ENCODE results near the gene ZNF837.

Gene ZNF837

GRCh38 chr19:58392945-58393724, 12.3 kb upstream of the ZNF837 start:
- no peaks in the 10 kb centered on the region for H3K9me3 ChIP-seq (ENCODE audit: control insufficient read depth, insufficient read depth, low read length)
- no peak overlapping the region for H3K4me3 ChIP-seq (ENCODE audit: low read length)
- H3F3A ChIP-seq (ENCODE audit: control insufficient read depth, insufficient read depth), result peaks cover 36% of the 10 kb centered on the region
- peaks cover 15% of the 10 kb centered on the region for H3K4me1 ChIP-seq (ENCODE audit: control insufficient read depth, low read length)
- no peak overlapping the region for H3K4me2 ChIP-seq (ENCODE audit: low read length)
- no peaks in the 10 kb centered on the region for H3K27me3 ChIP-seq (ENCODE audit: control insufficient read depth, low read length)
- no peaks in the 10 kb centered on the region for H3K9me2 ChIP-seq (replicated peaks; ENCODE audit: control insufficient read depth, low read length)
- H3K36me3 ChIP-seq (ENCODE audit: control insufficient read depth, low read length), result peaks cover 71% of the 10 kb centered on the region
- no peak overlapping the region for H3K27ac ChIP-seq (ENCODE audit: low read depth, low read length)
- peaks cover 8% of the 10 kb centered on the region; the same call in 1 of the 2 replicates for H4K20me1 ChIP-seq (ENCODE audit: control insufficient read depth, insufficient read depth, low read depth, low read length)
- H3K79me2 ChIP-seq (ENCODE audit: control insufficient read depth, low read length), result peaks cover 38% of the 10 kb centered on the region
- TF ChIP-seq, protein P1, sequence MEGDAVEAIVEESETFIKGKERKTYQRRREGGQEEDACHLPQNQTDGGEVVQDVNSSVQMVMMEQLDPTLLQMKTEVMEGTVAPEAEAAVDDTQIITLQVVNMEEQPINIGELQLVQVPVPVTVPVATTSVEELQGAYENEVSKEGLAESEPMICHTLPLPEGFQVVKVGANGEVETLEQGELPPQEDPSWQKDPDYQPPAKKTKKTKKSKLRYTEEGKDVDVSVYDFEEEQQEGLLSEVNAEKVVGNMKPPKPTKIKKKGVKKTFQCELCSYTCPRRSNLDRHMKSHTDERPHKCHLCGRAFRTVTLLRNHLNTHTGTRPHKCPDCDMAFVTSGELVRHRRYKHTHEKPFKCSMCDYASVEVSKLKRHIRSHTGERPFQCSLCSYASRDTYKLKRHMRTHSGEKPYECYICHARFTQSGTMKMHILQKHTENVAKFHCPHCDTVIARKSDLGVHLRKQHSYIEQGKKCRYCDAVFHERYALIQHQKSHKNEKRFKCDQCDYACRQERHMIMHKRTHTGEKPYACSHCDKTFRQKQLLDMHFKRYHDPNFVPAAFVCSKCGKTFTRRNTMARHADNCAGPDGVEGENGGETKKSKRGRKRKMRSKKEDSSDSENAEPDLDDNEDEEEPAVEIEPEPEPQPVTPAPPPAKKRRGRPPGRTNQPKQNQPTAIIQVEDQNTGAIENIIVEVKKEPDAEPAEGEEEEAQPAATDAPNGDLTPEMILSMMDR (IDR thresholded peaks at IDR 0.05; ENCODE audit: low read depth, low read length, poor library complexity, severe bottlenecking), result no peak
- no peak for TF ChIP-seq EZH2phosphoT487 (IDR thresholded peaks at IDR 0.05; ENCODE audit: borderline replicate concordance, low read length)

DNA sequence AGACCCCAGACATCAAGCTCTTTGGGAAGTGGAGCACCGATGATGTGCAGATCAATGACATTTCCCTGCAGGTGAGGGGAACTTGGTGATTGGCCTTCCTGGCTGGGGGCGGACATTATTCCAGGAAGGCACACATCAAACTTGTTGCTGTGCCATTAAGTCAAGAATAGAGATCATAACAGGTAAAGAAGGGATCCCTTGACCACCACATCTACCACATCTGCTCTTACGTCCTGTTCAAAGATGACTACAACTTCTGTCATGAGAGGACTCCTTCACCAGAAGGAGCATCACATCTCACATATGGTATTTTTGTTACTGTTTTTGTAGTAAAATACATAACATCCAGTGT, 7.3 kb upstream of the ZNF837 start:
- H3K4me2 ChIP-seq (ENCODE audit: low read length), result peak overlapping the region; percentile 73
- TF ChIP-seq, protein P1 (IDR thresholded peaks at IDR 0.05; ENCODE audit: low read depth, low read length, poor library complexity, severe bottlenecking), result no peak
- TF ChIP-seq EZH2phosphoT487 (IDR thresholded peaks at IDR 0.05; ENCODE audit: borderline replicate concordance, low read length), result no peak
- H3K36me3 ChIP-seq (ENCODE audit: control insufficient read depth, low read length), result peaks cover 56% of the 10 kb centered on the region
- no peaks in the 10 kb centered on the region for H3K9me3 ChIP-seq (ENCODE audit: control insufficient read depth, insufficient read depth, low read length)
- peaks cover 33% of the 10 kb centered on the region for H3K4me1 ChIP-seq (ENCODE audit: control insufficient read depth, low read length)
- H3K4me3 ChIP-seq (ENCODE audit: low read length), result peak overlapping the region; percentile 88
- peaks cover 14% of the 10 kb centered on the region for H4K20me1 ChIP-seq (ENCODE audit: control insufficient read depth, insufficient read depth, low read depth, low read length)
- no peak overlapping the region for H3K27ac ChIP-seq (ENCODE audit: low read depth, low read length)
- H3K9me2 ChIP-seq (replicated peaks; ENCODE audit: control insufficient read depth, low read length), result no peaks in the 10 kb centered on the region
- H3K27me3 ChIP-seq (ENCODE audit: control insufficient read depth, low read length), result no peaks in the 10 kb centered on the region
- peaks cover 24% of the 10 kb centered on the region for H3F3A ChIP-seq (ENCODE audit: control insufficient read depth, insufficient read depth)
- peaks cover 68% of the 10 kb centered on the region for H3K79me2 ChIP-seq (ENCODE audit: control insufficient read depth, low read length)

GRCh38 chr19:58387338-58388174, 6.7 kb upstream of the ZNF837 start:
- Histone ChIP-seq H3K4me1 (ENCODE audit: control insufficient read depth, low read length) (peaks cover 37% of the 10 kb centered on the region), H3K27ac (ENCODE audit: low read depth, low read length) (peak overlapping the region; percentile 82), H3K9me2 (replicated peaks; ENCODE audit: control insufficient read depth, low read length) (no peaks in the 10 kb centered on the region), H3K4me3 (ENCODE audit: low read length) (peak overlapping the region; percentile 88), H4K20me1 (ENCODE audit: control insufficient read depth, insufficient read depth, low read depth, low read length) (peaks cover 14% of the 10 kb centered on the region), H3K9me3 (ENCODE audit: control insufficient read depth, insufficient read depth, low read length) (no peaks in the 10 kb centered on the region), H3K36me3 (ENCODE audit: control insufficient read depth, low read length) (peaks cover 50% of the 10 kb centered on the region), H3K27me3 (ENCODE audit: control insufficient read depth, low read length) (no peaks in the 10 kb centered on the region), H3K79me2 (ENCODE audit: control insufficient read depth, low read length) (peaks cover 70% of the 10 kb centered on the region), H3F3A (ENCODE audit: control insufficient read depth, insufficient read depth) (peaks cover 18% of the 10 kb centered on the region), H3K4me2 (ENCODE audit: low read length) (peak overlapping the region; percentile 73)
- TF ChIP-seq, protein P1 (IDR thresholded peaks at IDR 0.05; ENCODE audit: low read depth, low read length, poor library complexity, severe bottlenecking), result peak; percentile 45
- no peak for TF ChIP-seq EZH2phosphoT487 (IDR thresholded peaks at IDR 0.05; ENCODE audit: borderline replicate concordance, low read length)
